GM19023 (cell line): ENCODE measurements around the gene GOLGA6L7.
"Not testable (repeated sequence)": the region's sequence is repeated elsewhere in the genome, so short reads cannot be mapped to it uniquely, and the experiment has no call there.

Experiments
- ATAC-seq: cut with Tn5 transposase; IDR thresholded peaks from one replicate; pipeline ENCODE4 v1.9.1; 2021; ENCODE audit warnings: mild to moderate bottlenecking, moderate library complexity; ENCODE audit not compliant: unreplicated experiment

The GOLGA6L7 gene

GRCh38 chr15:28884151-28884940 lies 35.9 kb upstream of the GOLGA6L7 start:
- no peak for ATAC-seq

- ATAC-seq, result no peak
Observed at GRCh38 chr15:28881600-28881999, 33.2 kb upstream of the GOLGA6L7 start.

GRCh38 chr15:28881170-28881569 lies 32.7 kb upstream of the GOLGA6L7 start:
- ATAC-seq, result no peak

- no peak for ATAC-seq
Observed at GRCh38 chr15:28880680-28881079, 32.2 kb upstream of the GOLGA6L7 start.

GRCh38 chr15:28879551-28879950 lies 31.1 kb upstream of the GOLGA6L7 start:
- no peak for ATAC-seq

GRCh38 chr15:28878209-28878608 lies 29.8 kb upstream of the GOLGA6L7 start:
- no peak for ATAC-seq

- no peak for ATAC-seq
Observed at GRCh38 chr15:28876845-28877185, 28.4 kb upstream of the GOLGA6L7 start.

GRCh38 chr15:28876131-28876844 lies 27.8 kb upstream of the GOLGA6L7 start:
- ATAC-seq, result no peak

GRCh38 chr15:28875461-28876000 lies 27.1 kb upstream of the GOLGA6L7 start:
- no peak for ATAC-seq

GRCh38 chr15:28873585-28874190 lies 25.2 kb upstream of the GOLGA6L7 start:
- ATAC-seq, result no peak

- no peak for ATAC-seq
Observed at GRCh38 chr15:28873006-28873405, 24.6 kb upstream of the GOLGA6L7 start.

- ATAC-seq, result no peak
Observed at GRCh38 chr15:28871168-28871567, 22.7 kb upstream of the GOLGA6L7 start.

GRCh38 chr15:28868744-28869345 lies 20.4 kb upstream of the GOLGA6L7 start:
- no peak for ATAC-seq

GRCh38 chr15:28861589-28862293 lies 13.3 kb upstream of the GOLGA6L7 start:
- not testable (repeated sequence) for ATAC-seq

GRCh38 chr15:28861031-28861534 lies 12.6 kb upstream of the GOLGA6L7 start:
- ATAC-seq, result no peak

- ATAC-seq, result not testable (repeated sequence)
Observed at GRCh38 chr15:28854578-28854977, 6.1 kb upstream of the GOLGA6L7 start.

GRCh38 chr15:28853654-28854053 lies 5.2 kb upstream of the GOLGA6L7 start:
- ATAC-seq, result not testable (repeated sequence)

GRCh38 chr15:28849766-28850165 lies 1.3 kb upstream of the GOLGA6L7 start:
- ATAC-seq, result not testable (repeated sequence)

- not testable (repeated sequence) for ATAC-seq
Observed at GRCh38 chr15:28849271-28849670, 827 bp upstream of the GOLGA6L7 start.

- ATAC-seq, result not testable (repeated sequence)
Observed at GRCh38 chr15:28847959-28848358, 485 bp downstream of the GOLGA6L7 start.
